ENCODE data around the gene ZFP92.
A peak's percentile ranks its signal among the peaks of the same experiment; 100 is the strongest.

Gene ZFP92

GRCh38 chrX:153410373-153410772 lies 899 bp upstream of the ZFP92 start:
- no peak for DNase-seq (ENCODE audit: low read depth)
- no peak for TF ChIP-seq CTCF (conservative IDR thresholded peaks at IDR 0.05; ENCODE audit: low read length)

GRCh38 chrX:153410888-153411254 lies 401 bp upstream of the ZFP92 start:
- no peak for TF ChIP-seq CTCF (conservative IDR thresholded peaks at IDR 0.05; ENCODE audit: low read length)
- peak overlapping the region; percentile 26; the same call in 1 of the 2 replicates for H3K4me3 ChIP-seq (ENCODE audit: low read length)

More at GRCh38 chrX:153410373-153410772, 899 bp upstream of the ZFP92 start:
- H3K4me3 ChIP-seq (ENCODE audit: low read length) = no peak overlapping the region

GRCh38 chrX:153411988-153412574 lies 809 bp downstream of the ZFP92 start:
- peak overlapping the region; percentile 46 for H3K4me3 ChIP-seq (ENCODE audit: low read length)
- DNase-seq (ENCODE audit: low read depth) = no peak
- no peak for TF ChIP-seq CTCF (conservative IDR thresholded peaks at IDR 0.05; ENCODE audit: low read length)

More at GRCh38 chrX:153410888-153411254, 401 bp upstream of the ZFP92 start:
- DNase-seq (ENCODE audit: low read depth) = no peak

GRCh38 chrX:153412746-153413720 lies 1.8 kb downstream of the ZFP92 start:
- no peak for TF ChIP-seq CTCF (conservative IDR thresholded peaks at IDR 0.05; ENCODE audit: low read length)
- no peak for DNase-seq (ENCODE audit: low read depth)
- H3K4me3 ChIP-seq (ENCODE audit: low read length) = no peak overlapping the region

- H3K4me3 ChIP-seq (ENCODE audit: low read length) = no peak overlapping the region
- no peak for DNase-seq (ENCODE audit: low read depth)
- TF ChIP-seq CTCF (conservative IDR thresholded peaks at IDR 0.05; ENCODE audit: low read length) = no peak
These were observed 2.5 kb downstream of the ZFP92 start for GRCh38 chrX:153413731-153414130.

GRCh38 chrX:153414856-153415510 lies 3.7 kb downstream of the ZFP92 start:
- peak; percentile 29 for DNase-seq (ENCODE audit: low read depth)
- H3K4me3 ChIP-seq (ENCODE audit: low read length) = no peak overlapping the region
- TF ChIP-seq CTCF (conservative IDR thresholded peaks at IDR 0.05; ENCODE audit: low read length) = no peak
